Renal cortex interstitium (tissue), 11 donors: ENCODE data around the gene OGFR. TPM values are rescaled to one million over a fixed set of nuclear protein-coding genes. Genes with fewer than 3 reads are reported as not detected.

Experiments
- DNase-seq, 11 donors: peaks; one replicate each; pipeline ENCODE4 v3.0.0-alpha.2; 2013; ENCODE audit warnings: low read depth in 9 of 11, low spot score in 4 of 11; ENCODE audit errors: extremely low read depth in 1 of 11
- polyA plus RNA-seq, 3 donors: library from polyadenylated mRNA; unstranded; fragments of 120-200 nt; gene quantifications; one replicate each; pipeline ENCODE4 v1.2.1, GENCODE V29; 2013; ENCODE audit not compliant: insufficient read length in 3 of 3

OGFR gene
- polyA plus RNA-seq, 3 donors, result 23.7 to 31.8 (median 31.1) TPM

GRCh38 chr20:62828511-62829230 lies 24.0 kb downstream of the OGFR start:
- no peak for DNase-seq

GRCh38 chr20:62829231-62830230 lies 24.9 kb downstream of the OGFR start:
- no peak for DNase-seq

GRCh38 chr20:62830251-62830650 lies 25.6 kb downstream of the OGFR start:
- DNase-seq, result no peak

GRCh38 chr20:62830821-62831220 lies 26.2 kb downstream of the OGFR start:
- no peak for DNase-seq

- DNase-seq, result no peak
Measured at GRCh38 chr20:62831361-62831788, 26.7 kb downstream of the OGFR start.

- no peak for DNase-seq
Measured at GRCh38 chr20:62831854-62832211, 27.2 kb downstream of the OGFR start.

- no peak for DNase-seq
Measured at GRCh38 chr20:62832212-62832922, 27.7 kb downstream of the OGFR start.

- DNase-seq, result no peak
Measured at GRCh38 chr20:62832951-62833391, 28.3 kb downstream of the OGFR start.

GRCh38 chr20:62834967-62835730 lies 30.5 kb downstream of the OGFR start:
- DNase-seq, result no peak

GRCh38 chr20:62835931-62836861 lies 31.6 kb downstream of the OGFR start:
- DNase-seq, result no peak

GRCh38 chr20:62836967-62837490 lies 32.4 kb downstream of the OGFR start:
- DNase-seq, result no peak

- no peak for DNase-seq
Measured at GRCh38 chr20:62837790-62838127, 33.1 kb downstream of the OGFR start.

- DNase-seq, result no peak
Measured at GRCh38 chr20:62838128-62838891, 33.7 kb downstream of the OGFR start.

GRCh38 chr20:62839261-62839660 lies 34.6 kb downstream of the OGFR start:
- DNase-seq, result no peak

- DNase-seq, result no peak
Measured at GRCh38 chr20:62839816-62840215, 35.2 kb downstream of the OGFR start.

GRCh38 chr20:62840244-62841197 lies 35.9 kb downstream of the OGFR start:
- no peak for DNase-seq
